Measurements from ENCODE around the gene DYNC2I2.
"Not testable (repeated sequence)": the region's sequence is repeated elsewhere in the genome, so short reads cannot be mapped to it uniquely, and the experiment has no call there.

The DYNC2I2 gene

DNA sequence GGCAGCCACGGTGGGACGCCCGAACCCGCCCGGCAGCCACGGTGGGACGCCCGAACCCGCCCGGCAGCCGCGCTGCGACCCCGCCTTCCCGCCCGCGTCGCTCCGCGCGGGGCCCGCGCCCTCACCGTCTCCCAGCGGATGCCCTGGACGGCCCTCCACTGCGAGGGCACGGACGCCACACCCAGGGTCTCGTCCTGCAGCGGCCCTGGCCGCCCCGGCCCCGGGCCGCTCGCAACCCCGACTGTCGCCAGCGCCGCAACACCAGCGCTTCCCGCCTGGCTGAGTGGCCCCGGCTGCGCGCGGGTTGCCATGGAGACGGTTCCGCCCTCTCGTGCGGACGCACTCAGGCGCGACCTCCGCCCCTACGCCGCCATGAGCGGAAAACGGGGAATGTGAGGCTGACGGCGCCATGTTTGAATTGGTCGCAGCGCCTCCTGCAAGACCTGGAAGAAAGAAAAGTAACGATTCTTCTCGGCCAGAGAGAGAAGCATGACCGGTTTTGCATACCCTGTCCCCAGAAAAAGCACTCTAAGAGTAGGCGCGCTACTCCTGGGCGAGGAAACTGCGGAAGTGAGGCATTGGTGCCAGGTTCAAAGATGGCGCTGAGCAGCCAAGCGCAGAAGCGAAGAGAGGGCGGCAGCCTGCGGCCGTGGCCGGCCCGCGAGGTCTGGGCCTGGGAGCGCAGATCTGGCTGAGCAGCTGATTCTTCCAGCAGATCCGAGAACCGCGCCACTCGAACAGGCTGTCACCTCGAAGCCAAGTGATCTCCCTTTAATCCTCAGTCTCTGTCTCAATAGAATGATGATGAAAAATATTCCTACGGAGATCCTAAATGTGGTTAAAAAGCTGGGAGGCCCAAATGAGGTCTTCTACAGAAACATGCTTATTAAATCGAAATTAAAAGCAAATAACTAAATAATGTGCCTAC lies at the start of gene DYNC2I2:
TSS of gene DYNC2I2 (minus strand) at position 432 of the 928 bp plus-strand sequence. CDS start at position 311, 121 bp downstream.
- peak; percentile 95 for DNase-seq (ENCODE audit: low read depth)

DNA sequence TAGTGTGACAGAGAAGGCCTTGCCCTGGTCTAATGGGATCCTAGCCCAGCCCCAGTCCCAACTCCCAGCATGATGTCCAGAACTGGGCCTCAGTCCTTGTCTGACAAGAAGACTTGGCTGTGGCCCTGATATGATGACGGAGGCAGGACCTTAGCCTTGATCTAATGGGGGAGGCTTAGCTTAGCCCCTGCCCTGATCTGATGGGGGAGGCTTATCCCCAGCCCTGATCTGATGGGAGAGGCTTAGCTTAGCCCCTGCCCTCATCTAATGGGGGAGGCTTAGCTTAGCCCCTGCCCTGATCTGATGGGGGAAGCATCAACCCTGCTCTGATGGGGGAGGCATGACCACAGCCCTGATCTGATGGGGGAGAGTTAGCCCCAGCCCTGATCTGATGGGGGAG lies 49.4 kb upstream of the DYNC2I2 start:
- DNase-seq (ENCODE audit: low read depth): no peak

GRCh38 chr9:128705051-128705965 lies 48.7 kb upstream of the DYNC2I2 start:
- no peak for DNase-seq (ENCODE audit: low read depth)

GRCh38 chr9:128704356-128704670 lies 47.7 kb upstream of the DYNC2I2 start:
- DNase-seq (ENCODE audit: low read depth): no peak

DNA sequence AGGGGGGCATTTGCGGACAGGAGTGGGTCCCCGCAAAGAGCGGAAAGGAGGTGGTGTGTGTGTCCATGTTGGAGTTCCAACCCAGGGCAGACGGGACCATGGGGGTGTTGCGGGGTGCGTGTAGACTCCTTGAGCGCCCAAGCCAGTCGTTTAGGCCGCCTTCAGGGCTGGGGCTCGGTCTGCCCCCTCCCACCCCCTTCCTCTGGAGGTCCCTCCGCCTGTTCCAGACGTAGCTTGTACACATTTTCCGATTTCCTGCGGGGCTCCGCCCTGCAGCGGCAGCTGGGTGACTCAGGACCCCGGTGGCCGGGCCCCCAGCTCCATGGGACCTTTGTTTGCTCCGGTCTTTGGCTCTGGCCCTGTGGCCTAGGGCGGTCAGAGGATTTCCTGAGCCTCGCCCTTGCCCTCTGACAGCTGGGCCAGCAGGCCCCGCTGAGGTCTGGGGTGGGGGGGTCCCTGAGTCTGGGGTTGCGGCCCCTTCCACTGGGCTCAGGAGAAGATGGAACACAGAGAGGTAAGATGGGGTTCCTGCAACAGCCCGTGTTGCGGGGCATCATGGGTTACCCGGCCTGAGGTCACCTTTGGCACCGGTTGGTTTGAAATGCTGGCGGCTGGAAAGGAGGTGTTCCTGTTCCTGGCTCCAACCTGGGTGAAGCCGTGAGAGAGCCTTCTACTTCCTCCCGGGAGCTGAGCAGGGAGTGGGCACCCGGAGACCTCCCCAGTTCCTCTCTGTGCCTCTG lies 47.1 kb upstream of the DYNC2I2 start:
- no peak for DNase-seq (ENCODE audit: low read depth)

- DNase-seq (ENCODE audit: low read depth): no peak
Measured at GRCh38 chr9:128702949-128703615, 46.4 kb upstream of the DYNC2I2 start.

DNA sequence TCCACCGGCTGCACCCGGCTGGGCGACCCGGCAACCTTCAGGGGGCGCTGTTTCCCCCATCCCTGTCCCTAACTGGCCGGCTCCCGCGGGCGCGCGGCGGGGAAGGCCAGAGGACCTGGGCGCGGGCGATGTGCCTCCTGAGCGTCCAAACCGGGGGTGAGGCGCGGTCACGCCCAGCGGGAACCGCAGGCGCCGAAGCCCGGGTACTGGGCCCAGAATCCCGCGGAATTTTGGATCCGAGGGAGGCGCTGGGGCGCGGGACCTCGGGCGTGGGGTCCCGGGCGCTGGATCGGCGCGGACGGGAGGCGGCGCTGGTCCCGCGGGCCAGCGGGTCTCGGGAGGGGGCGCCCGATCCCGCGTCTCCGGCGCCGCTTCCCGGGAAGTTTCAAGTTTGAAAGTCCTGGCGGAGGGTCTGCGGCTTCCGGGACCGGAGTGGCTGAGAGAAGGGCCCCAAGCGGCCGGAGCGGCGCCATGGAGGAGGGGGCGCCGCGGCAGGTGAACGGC lies 45.9 kb upstream of the DYNC2I2 start, which contains the start of gene PKN3:
TSS of gene PKN3 (plus strand) at position 59 of the 504 bp plus-strand sequence. CDS start at position 472, 413 bp downstream.
- peak; percentile 77 for DNase-seq (ENCODE audit: low read depth)

DNA sequence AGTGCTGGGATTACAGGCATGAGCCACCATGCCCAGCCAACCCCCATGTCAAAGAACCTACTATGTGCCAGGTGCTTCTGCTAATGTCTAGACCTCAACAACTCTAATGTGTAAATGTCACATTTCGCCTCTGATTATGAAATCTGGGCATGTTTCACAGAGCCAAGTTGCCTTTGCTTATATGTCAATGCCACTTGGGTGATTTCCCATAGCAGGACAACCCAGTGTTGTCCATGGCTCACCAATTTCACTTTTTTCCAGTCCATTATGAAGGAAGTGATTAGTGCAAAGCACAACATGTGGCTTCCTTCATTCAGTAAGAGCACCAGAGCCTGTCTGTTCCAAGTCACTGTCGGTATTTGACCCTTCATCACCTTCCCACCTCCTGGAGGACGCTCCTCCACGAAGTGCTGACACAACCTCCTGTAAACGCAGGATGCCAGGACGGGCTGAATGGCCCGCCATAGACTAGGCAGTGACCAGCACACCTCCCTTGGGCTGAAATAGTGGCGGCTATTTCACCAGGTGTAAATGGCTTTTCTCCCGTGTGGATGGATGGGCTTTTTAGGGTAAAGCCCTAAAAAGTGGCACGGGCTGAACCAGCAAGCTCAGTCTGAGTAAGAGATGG lies 44.7 kb upstream of the DYNC2I2 start:
- DNase-seq (ENCODE audit: low read depth): no peak

DNA sequence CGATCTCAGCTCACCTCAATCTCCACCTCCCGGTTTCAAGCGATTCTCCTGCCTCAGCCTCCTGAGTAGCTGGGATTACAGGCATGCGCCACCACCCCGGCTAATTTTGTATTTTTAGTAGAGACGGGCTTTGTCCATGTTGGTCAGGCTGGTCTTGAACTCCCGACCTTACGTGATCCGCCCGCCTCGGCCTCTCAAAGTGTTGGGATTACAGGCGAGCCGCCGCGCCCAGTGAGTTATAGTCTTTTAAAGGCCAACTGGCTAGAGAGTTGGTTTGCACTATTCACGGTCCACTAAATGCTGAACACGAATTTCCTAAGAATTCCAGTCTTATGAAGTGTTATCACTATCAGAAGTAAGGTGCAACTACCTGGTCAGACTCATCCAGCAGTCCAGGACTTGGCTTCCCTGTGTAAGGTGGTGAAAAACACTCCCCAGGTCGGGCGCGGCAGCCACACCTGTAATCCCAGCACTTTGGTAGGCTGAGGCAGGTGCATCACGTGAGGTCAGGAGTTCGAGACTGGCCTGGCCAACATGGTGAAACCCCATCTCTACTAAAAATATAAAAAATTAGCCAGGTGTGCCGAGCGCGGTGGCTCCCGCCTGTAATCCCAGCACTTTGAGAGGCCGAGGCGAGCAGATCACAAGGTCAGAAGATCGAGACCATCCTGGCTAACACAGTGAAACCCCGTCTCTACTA lies 42.6 kb upstream of the DYNC2I2 start:
- not testable (repeated sequence) for DNase-seq (ENCODE audit: low read depth)

DNA sequence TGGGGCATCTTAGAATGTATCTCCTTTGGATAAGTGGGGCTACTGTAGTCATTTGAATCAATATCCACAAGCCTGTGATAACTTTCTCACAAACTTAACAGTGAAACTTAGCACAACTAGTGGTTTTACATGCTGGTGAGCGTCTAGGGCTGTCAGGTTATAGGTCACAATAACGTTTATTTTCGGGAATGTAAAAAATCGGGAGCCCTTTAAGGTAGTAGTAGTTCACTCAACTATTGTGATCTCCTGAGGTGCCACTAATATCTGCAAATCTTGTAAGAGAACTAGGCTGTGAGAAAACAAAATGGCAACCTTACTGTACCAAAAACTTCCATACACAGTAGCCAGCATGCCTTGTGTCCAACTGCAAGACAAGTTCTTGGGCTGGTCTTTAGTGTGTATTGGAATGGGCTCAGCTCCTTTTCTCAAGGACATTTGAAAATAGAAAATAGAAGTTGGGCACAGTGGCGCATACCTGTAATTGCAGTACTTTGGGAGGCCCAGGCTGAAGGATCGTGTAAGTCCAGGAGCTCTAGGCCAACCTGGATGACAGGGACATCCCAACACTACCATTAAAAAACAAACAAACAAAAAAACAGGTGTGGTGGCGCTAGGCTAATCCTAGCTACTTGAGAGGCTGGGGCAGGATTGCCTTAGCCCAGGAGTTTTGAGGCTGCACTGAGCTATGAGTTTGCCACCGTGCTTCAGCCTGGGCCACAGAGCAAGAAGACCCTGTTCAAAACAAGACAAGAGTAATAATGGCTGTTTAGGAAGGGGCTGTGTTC lies 40.5 kb upstream of the DYNC2I2 start:
- DNase-seq (ENCODE audit: low read depth): no peak

DNA sequence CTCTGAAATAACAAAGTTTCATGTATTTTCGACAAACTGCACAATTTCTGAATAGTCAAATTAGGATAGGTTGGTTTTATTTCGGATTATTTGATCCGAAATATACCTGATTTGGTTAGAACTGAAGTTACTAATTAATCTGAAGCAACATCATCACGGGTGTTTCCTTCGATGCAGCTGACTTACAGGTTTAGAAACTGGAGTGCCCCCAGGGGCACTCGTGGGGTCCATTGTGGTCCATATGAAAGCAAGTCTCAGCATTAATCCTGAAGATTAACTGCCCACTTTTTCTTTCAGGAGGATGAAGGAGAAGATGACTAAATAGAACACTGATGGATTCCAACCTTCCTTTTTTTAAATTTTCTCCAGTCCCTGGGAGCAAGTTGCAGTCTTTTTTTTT lies 37.7 kb upstream of the DYNC2I2 start:
- no peak for DNase-seq (ENCODE audit: low read depth)

DNA sequence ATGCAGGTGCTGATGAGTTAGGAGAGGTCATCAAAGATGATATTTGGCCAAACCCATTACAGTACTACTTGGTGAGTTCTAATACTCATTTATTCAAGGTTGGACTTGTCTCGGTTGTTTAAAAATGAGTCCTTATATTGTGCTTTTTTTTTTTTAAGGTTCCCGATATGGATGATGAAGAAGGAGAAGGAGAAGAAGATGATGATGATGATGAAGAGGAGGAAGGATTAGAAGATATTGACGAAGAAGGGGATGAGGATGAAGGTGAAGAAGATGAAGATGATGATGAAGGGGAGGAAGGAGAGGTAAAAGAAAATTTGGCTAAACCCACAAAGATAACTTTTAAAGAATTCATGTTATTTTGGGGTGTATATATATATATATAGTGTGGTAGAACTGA lies 37.1 kb upstream of the DYNC2I2 start:
- not testable (repeated sequence) for DNase-seq (ENCODE audit: low read depth)

DNA sequence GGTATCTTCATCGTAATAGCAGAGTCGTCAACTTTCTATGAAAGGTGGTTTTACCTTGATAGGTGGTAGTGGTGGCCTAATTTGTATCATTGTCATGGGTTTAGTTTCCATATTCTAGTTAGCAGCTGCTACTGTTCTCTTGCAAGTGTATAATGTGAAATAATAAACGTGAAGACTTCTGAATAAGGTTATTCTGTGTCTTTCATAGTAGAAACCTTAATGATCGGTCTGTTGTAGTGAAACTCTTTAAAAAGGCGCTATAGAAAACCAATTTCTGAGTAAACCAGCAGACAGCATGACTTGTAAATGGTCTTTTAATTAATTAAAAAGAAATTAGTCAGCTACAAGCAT lies 34.0 kb upstream of the DYNC2I2 start:
- DNase-seq (ENCODE audit: low read depth): no peak

DNA sequence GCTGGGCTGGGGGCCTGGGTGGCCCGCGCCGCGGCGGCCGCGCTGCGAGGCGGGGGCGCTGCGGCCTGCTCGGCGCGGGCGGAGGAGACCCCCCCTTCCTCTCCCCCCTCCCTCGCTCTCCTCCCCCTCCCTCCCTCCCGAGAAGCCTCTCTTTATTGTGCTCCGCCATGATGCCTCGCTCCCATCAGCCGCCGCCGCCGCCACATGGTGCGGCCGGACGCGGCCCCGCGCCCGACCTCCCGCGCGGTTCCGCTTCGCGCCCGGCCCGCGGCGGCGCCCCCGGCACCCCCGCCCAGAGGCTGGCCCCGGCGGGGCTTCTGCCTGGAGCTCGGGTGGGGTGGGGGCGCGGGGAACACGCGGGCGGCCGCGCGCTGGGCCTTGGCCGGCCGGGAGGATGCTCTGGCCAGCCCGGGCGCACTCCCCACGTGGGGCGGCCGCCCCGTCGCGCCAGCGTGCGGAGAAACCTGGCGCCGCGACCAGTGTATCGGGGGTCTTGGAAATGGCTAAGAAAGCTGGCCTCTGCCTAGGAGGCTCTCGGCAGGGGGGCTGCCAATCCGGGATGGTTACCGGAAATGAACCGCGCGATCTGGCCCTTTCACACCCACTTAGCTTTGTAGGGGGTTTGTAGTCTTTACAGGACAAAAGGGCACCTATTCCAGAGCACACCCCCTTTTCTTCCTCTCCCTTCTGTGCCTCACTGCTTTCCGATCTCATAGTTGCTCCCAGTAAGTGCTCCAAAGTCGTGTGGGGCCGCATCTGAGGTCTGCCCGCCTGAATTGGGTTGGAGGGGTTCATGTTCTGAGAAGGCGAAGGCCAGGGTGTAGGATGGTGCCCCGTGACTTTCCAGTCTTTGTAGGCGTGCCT lies 33.4 kb upstream of the DYNC2I2 start:
- DNase-seq (ENCODE audit: low read depth): no peak

GRCh38 chr9:128689293-128689774 lies 32.7 kb upstream of the DYNC2I2 start:
- no peak for DNase-seq (ENCODE audit: low read depth)

GRCh38 chr9:128688501-128689292 lies 32.0 kb upstream of the DYNC2I2 start, which contains the start of gene SET:
TSS of gene SET (plus strand) at chr9:128689222. CDS start at chr9:128689583, 361 bp downstream.
- DNase-seq (ENCODE audit: low read depth): peak; percentile 80

- no peak for DNase-seq (ENCODE audit: low read depth)
Measured at GRCh38 chr9:128687453-128687852, 30.8 kb upstream of the DYNC2I2 start.
